ENCODE results near the gene TRPM3.

- no peak for TF ChIP-seq CTCF (conservative IDR thresholded peaks at IDR 0.05)
- no peak for TF ChIP-seq ZFX (IDR thresholded peaks at IDR 0.05)
Measured at GRCh38 chr9:70569791-70570190, 551.6 kb downstream of the TRPM3 start.

All from C4-2B (cell line).